ENCODE results near the gene CNNM2.

DNA sequence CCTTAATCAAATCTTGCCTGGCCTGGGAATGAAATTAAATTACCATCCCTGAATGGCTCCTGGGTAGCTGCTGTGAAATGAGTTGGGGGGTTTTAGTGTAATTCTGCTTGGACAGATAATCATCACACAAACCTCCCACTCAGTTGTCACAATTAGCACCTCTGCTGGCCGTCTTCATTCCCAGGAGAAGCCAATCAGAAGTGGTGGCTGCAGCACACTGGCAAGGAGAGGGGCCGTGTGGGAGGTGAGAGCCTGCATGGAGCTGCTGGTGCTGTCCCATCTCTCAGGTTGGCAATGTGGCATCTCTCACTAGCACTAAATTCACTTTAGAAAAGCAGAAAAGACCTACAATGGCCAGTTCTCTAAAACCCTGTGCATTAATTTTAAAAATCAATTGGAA, 182.5 kb downstream of the CNNM2 start:
- TF ChIP-seq, protein P1, sequence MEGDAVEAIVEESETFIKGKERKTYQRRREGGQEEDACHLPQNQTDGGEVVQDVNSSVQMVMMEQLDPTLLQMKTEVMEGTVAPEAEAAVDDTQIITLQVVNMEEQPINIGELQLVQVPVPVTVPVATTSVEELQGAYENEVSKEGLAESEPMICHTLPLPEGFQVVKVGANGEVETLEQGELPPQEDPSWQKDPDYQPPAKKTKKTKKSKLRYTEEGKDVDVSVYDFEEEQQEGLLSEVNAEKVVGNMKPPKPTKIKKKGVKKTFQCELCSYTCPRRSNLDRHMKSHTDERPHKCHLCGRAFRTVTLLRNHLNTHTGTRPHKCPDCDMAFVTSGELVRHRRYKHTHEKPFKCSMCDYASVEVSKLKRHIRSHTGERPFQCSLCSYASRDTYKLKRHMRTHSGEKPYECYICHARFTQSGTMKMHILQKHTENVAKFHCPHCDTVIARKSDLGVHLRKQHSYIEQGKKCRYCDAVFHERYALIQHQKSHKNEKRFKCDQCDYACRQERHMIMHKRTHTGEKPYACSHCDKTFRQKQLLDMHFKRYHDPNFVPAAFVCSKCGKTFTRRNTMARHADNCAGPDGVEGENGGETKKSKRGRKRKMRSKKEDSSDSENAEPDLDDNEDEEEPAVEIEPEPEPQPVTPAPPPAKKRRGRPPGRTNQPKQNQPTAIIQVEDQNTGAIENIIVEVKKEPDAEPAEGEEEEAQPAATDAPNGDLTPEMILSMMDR (IDR thresholded peaks at IDR 0.05): no peak
- TF ChIP-seq EP300 (IDR thresholded peaks at IDR 0.05) (no peak), POLR2AphosphoS5 (IDR thresholded peaks at IDR 0.05) (no peak)
